Measurements from ENCODE around the gene NNT. TPM values are rescaled to one million over a fixed set of nuclear protein-coding genes. Genes with fewer than 3 reads are reported as not detected.
"Not testable (repeated sequence)": the region's sequence is repeated elsewhere in the genome, so short reads cannot be mapped to it uniquely, and the experiment has no call there.

NNT gene
- total RNA-seq, 1 donor from 2014 or later = 64.8 TPM

DNA sequence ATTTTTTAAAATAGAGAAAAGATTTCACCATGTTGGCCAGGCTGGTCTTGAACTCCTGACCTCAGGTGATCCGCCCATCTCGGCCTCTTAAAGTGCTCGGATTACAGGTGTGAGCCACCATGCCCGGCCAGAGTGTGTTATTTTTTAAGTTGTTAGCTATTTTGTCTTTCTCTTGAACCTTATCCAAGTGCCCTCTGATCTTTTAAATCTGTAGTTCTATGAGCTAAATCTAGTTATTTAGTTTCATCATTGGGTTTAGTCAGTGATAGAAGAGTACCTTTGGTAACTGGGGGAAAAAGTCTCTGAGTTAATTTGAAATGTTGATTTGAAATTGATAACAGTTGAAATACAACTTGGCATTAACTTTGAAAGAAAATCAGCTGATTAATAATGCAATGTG lies 88.3 kb downstream of the NNT start:
- Mint-ChIP-seq H3K9me3 (peaks cover 48% of the 10 kb centered on the region), H3K27me3 (ENCODE audit: low read depth) (no peaks in the 10 kb centered on the region), H3K36me3 (ENCODE audit: low read depth) (peaks cover 76% of the 10 kb centered on the region), H3K4me3 (ENCODE audit: low read depth) (no peak overlapping the region), H3K27ac (no peak overlapping the region), H3K4me1 (ENCODE audit: low read depth) (no peaks in the 10 kb centered on the region)
- no peak for DNase-seq (ENCODE audit: low spot score)
- intact Hi-C loops (cut with micrococcal nuclease) = no loop called here

DNA sequence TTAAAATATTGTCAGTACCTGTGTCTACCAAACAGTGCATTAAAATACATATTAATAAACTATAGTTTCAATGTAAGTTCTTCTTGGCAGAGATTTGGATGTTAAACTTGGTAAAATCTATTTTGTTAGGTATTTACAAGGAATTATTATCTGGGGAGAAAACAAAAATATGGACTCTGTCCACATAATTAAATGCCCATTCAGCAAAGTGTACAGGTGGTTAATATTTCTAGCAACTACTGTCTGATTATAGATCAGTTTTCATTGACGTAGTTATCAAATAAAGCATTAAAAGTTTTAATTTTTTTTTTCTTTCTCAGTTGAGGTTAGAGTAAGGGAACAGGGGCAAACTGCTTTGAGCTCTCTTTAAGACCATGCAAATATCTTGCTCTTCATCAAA lies 88.9 kb downstream of the NNT start:
- no peaks in the 10 kb centered on the region for H3K4me1 Mint-ChIP-seq (ENCODE audit: low read depth)
- intact Hi-C loops (cut with micrococcal nuclease) = no loop called here
- no peaks in the 10 kb centered on the region for H3K27me3 Mint-ChIP-seq (ENCODE audit: low read depth)
- H3K27ac Mint-ChIP-seq = no peak overlapping the region
- peaks cover 79% of the 10 kb centered on the region for H3K36me3 Mint-ChIP-seq (ENCODE audit: low read depth)
- no peak for DNase-seq (ENCODE audit: low spot score)
- H3K4me3 Mint-ChIP-seq (ENCODE audit: low read depth) = no peak overlapping the region
- H3K9me3 Mint-ChIP-seq = peaks cover 48% of the 10 kb centered on the region

DNA sequence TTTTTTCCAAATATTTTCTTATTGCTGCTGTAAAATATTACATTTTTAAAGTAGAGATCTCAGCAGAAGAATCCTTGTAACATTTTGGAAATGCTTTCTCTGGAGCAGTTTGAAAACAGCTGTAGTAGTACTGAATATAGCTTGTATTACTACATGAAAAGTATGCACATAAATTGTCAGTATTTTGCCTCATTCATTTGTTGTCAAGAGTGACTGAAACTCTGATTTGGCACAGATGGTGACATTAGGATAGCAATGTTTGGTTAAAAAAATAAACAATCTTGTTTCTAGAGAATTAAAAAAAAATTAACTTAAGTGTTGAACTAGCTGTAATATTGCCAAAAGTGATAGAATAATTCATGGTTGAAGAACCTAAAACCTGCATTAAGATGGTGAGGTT lies 90.4 kb downstream of the NNT start:
- H3K4me3 Mint-ChIP-seq (ENCODE audit: low read depth) = no peak overlapping the region
- no peaks in the 10 kb centered on the region for H3K4me1 Mint-ChIP-seq (ENCODE audit: low read depth)
- intact Hi-C loops (cut with micrococcal nuclease) = no loop called here
- H3K36me3 Mint-ChIP-seq (ENCODE audit: low read depth) = peaks cover 80% of the 10 kb centered on the region
- no peak for DNase-seq (ENCODE audit: low spot score)
- no peaks in the 10 kb centered on the region for H3K27me3 Mint-ChIP-seq (ENCODE audit: low read depth)
- H3K9me3 Mint-ChIP-seq = peaks cover 43% of the 10 kb centered on the region
- H3K27ac Mint-ChIP-seq = no peak overlapping the region

DNA sequence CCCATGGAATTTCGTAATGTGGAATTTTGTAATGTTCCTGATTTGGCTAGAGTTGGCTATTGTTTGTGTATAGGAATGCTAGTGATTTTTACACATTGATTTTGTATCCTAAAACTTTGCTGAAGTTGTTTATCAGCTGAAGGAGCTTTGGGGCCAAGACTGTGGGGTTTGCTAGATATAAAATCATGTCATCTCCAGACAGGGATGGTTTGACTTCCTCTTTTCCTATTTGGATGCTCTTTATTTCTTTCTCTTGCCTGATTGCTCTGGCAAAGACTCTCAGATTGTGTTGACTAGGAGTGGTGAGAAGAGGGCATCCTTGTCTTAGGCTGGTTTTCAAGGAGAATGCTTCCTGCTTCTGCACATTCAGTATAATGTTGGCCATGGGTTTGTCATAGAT lies 91.0 kb downstream of the NNT start:
- Mint-ChIP-seq H3K27ac (no peak overlapping the region), H3K4me1 (ENCODE audit: low read depth) (no peaks in the 10 kb centered on the region), H3K27me3 (ENCODE audit: low read depth) (no peaks in the 10 kb centered on the region), H3K4me3 (ENCODE audit: low read depth) (no peak overlapping the region), H3K9me3 (peaks cover 36% of the 10 kb centered on the region), H3K36me3 (ENCODE audit: low read depth) (peaks cover 74% of the 10 kb centered on the region)
- DNase-seq (ENCODE audit: low spot score) = no peak
- intact Hi-C loops (cut with micrococcal nuclease) = no loop called here

DNA sequence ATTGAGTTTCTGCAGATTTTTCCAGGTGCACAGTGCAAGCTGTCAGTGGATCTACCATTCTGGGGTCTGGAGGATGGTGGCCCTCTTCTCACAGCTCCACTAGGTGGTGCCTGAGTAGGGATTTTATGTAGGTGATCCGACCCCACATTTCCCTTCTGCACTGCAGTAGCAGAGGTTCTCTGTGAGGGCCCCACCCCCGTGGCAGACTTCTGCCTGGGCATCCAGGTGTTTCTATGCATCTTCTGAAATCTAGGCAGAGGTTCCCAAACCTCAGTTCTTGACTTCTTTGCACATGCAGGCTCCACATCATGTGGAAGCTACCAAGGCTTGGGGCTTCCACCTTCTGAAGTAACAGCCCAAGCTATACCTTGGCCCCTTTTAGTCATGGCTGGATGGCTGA lies 93.5 kb downstream of the NNT start:
- H3K27ac Mint-ChIP-seq = not testable (repeated sequence)
- H3K9me3 Mint-ChIP-seq = peaks cover 22% of the 10 kb centered on the region

DNA sequence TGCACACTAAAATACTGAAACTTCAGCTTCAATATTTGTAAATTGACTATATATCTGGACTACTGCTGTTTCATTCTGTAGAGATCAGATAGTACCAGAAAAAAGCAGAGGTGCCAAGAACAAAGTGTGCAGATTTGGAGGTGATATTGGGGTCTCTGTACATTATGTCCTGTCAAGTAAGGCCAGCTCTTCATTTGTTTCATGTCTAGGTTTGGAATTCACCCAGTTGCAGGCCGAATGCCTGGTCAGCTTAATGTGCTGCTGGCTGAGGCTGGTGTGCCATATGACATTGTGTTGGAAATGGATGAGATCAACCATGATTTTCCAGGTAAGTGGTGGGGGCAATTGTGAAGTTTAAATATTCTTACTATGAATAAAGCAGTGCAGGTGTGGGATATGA lies 96.9 kb downstream of the NNT start:
- H3K9me3 Mint-ChIP-seq = peaks cover 12% of the 10 kb centered on the region
- no peaks in the 10 kb centered on the region for H3K27me3 Mint-ChIP-seq (ENCODE audit: low read depth)
- no peaks in the 10 kb centered on the region for H3K4me1 Mint-ChIP-seq (ENCODE audit: low read depth)
- no peak overlapping the region for H3K4me3 Mint-ChIP-seq (ENCODE audit: low read depth)
- peaks cover 52% of the 10 kb centered on the region for H3K36me3 Mint-ChIP-seq (ENCODE audit: low read depth)
- H3K27ac Mint-ChIP-seq = no peak overlapping the region
- intact Hi-C loops (cut with micrococcal nuclease) = no loop called here
- DNase-seq (ENCODE audit: low spot score) = no peak

More for the DNA sequence above, 93.5 kb downstream of the NNT start:
- H3K4me1 Mint-ChIP-seq (ENCODE audit: low read depth); DNase-seq (ENCODE audit: low spot score); intact Hi-C loops (cut with micrococcal nuclease); H3K27me3 Mint-ChIP-seq (ENCODE audit: low read depth); H3K4me3 Mint-ChIP-seq (ENCODE audit: low read depth): not testable (repeated sequence)
- peaks cover 65% of the 10 kb centered on the region for H3K36me3 Mint-ChIP-seq (ENCODE audit: low read depth)

DNA sequence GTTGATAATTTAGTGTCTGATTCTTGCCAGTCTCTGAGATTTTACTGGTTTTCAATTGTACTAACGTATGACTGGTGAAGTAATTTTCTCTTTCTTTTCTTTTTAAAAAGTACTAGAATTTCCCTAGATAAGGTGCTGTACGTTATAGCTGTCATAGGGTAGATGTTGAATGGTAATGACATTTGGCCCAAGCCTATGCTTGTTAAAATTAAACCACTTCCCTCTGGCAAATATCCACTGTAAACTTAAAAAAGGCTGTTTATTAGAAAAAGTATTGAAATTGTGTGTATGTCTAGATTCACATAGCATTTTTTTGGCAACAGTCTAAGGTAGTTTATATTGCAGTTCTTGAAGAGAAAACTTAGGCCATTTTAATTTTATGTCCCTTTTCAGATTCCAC lies 97.6 kb downstream of the NNT start:
- H3K27me3 Mint-ChIP-seq (ENCODE audit: low read depth) = no peaks in the 10 kb centered on the region
- DNase-seq (ENCODE audit: low spot score) = no peak
- peaks cover 6% of the 10 kb centered on the region for H3K4me1 Mint-ChIP-seq (ENCODE audit: low read depth)
- H3K36me3 Mint-ChIP-seq (ENCODE audit: low read depth) = peaks cover 52% of the 10 kb centered on the region
- intact Hi-C loops (cut with micrococcal nuclease) = no loop called here
- no peak overlapping the region for H3K27ac Mint-ChIP-seq
- peaks cover 5% of the 10 kb centered on the region for H3K9me3 Mint-ChIP-seq
- no peak overlapping the region for H3K4me3 Mint-ChIP-seq (ENCODE audit: low read depth)

DNA sequence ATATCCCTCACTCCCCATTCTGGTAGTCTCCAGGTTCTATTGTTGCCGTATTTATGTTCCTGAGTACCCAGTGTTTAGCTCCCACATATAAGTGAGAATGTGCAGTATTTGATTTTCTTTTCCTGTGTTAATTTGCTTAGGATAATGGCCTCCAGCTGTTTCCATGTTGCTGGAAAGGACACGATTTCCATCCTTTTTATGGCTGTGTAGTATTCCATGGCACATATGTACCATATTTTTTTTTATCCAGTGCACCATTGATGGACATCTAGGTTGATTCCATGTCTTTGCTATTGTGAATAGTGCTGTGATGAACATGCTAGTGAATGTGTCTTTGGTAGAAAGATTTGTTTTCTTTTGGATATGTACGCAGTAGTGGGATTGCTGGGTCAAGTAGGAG lies 98.2 kb downstream of the NNT start:
- intact Hi-C loops (cut with micrococcal nuclease) = no loop called here
- no peaks in the 10 kb centered on the region for H3K9me3 Mint-ChIP-seq
- no peak overlapping the region for H3K4me3 Mint-ChIP-seq (ENCODE audit: low read depth)
- H3K27ac Mint-ChIP-seq = no peak overlapping the region
- no peaks in the 10 kb centered on the region for H3K27me3 Mint-ChIP-seq (ENCODE audit: low read depth)
- no peak for DNase-seq (ENCODE audit: low spot score)
- H3K4me1 Mint-ChIP-seq (ENCODE audit: low read depth) = peaks cover 7% of the 10 kb centered on the region
- peaks cover 47% of the 10 kb centered on the region for H3K36me3 Mint-ChIP-seq (ENCODE audit: low read depth)

DNA sequence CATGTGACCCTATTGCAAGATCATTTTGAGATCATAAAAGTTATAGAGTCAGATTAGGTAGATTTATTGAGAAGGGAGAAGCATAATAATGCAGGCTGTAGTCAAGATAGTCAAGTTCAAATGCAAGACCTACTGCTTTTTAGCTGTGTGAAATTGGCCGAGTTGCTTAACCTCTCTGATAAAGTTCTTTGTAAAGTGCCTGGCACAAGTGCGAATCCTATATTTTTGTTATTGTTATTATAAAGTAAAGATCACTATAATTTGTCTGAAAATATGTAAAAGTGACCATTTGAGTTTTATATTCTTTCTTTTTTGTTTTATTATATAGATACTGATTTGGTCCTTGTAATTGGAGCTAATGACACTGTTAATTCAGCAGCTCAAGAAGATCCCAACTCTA lies 99.3 kb downstream of the NNT start:
- DNase-seq (ENCODE audit: low spot score) = no peak
- Mint-ChIP-seq H3K27ac (no peak overlapping the region), H3K27me3 (ENCODE audit: low read depth) (no peaks in the 10 kb centered on the region), H3K9me3 (no peaks in the 10 kb centered on the region), H3K36me3 (ENCODE audit: low read depth) (peaks cover 42% of the 10 kb centered on the region), H3K4me3 (ENCODE audit: low read depth) (no peak overlapping the region), H3K4me1 (ENCODE audit: low read depth) (peaks cover 7% of the 10 kb centered on the region)
- intact Hi-C loops (cut with micrococcal nuclease) = no loop called here

DNA sequence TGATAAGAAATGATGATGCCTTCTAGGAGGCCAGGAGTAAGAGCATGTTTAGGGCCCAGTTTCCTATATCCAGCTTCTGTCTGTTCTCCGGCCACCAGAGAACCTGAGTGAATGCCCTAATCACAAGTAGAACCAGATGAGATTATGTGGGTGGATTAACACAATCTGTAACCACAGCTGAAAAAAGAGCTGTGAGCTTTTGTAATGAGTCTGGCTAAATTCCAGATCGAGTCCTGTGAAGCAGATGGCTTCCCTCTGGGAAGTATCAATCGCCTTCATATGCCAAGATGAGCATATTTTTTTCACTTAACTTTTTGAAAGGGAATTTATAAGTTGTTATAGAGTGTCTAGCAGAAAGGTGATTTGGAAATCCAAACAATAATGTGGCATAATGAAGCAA lies 99.8 kb downstream of the NNT start:
- Mint-ChIP-seq H3K4me3 (ENCODE audit: low read depth) (no peak overlapping the region), H3K36me3 (ENCODE audit: low read depth) (peaks cover 39% of the 10 kb centered on the region), H3K27ac (no peak overlapping the region), H3K9me3 (no peaks in the 10 kb centered on the region), H3K4me1 (ENCODE audit: low read depth) (peaks cover 7% of the 10 kb centered on the region), H3K27me3 (ENCODE audit: low read depth) (no peaks in the 10 kb centered on the region)
- DNase-seq (ENCODE audit: low spot score) = no peak
- intact Hi-C loops (cut with micrococcal nuclease) = no loop called here

DNA sequence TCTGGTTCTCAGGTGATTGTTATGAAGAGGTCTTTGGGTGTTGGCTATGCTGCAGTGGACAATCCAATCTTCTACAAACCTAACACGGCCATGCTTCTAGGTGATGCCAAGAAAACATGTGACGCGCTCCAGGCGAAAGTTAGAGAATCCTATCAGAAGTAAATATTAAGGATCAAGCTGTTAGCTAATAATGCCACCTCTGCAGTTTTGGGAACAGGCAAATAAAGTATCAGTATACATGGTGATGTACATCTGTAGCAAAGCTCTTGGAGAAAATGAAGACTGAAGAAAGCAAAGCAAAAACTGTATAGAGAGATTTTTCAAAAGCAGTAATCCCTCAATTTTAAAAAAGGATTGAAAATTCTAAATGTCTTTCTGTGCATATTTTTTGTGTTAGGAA lies 101.3 kb downstream of the NNT start:
- Mint-ChIP-seq H3K27me3 (ENCODE audit: low read depth) (no peaks in the 10 kb centered on the region), H3K4me1 (ENCODE audit: low read depth) (peaks cover 7% of the 10 kb centered on the region), H3K9me3 (no peaks in the 10 kb centered on the region), H3K4me3 (ENCODE audit: low read depth) (no peak overlapping the region), H3K36me3 (ENCODE audit: low read depth) (peaks cover 35% of the 10 kb centered on the region), H3K27ac (no peak overlapping the region)
- intact Hi-C loops (cut with micrococcal nuclease) = no loop called here
- DNase-seq (ENCODE audit: low spot score) = no peak

DNA sequence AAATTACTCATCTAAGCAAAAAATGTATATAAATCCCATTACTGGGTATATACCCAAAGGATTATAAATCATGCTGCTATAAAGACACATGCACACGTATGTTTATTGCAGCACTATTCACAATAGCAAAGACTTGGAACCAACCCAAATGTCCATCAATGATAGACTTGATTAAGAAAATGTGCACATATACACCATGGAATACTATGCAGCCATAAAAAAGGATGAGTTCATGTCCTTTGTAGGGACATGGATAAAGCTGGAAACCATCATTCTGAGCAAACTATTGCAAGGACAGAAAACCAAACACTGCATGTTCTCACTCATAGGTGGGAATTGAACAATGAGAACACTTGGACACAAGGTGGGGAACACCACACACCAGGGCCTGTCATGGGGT lies 103.6 kb downstream of the NNT start:
- DNase-seq (ENCODE audit: low spot score); H3K9me3 Mint-ChIP-seq; H3K4me3 Mint-ChIP-seq (ENCODE audit: low read depth); H3K27me3 Mint-ChIP-seq (ENCODE audit: low read depth); H3K4me1 Mint-ChIP-seq (ENCODE audit: low read depth); H3K27ac Mint-ChIP-seq; intact Hi-C loops (cut with micrococcal nuclease): not testable (repeated sequence)
- peaks cover 23% of the 10 kb centered on the region for H3K36me3 Mint-ChIP-seq (ENCODE audit: low read depth)

DNA sequence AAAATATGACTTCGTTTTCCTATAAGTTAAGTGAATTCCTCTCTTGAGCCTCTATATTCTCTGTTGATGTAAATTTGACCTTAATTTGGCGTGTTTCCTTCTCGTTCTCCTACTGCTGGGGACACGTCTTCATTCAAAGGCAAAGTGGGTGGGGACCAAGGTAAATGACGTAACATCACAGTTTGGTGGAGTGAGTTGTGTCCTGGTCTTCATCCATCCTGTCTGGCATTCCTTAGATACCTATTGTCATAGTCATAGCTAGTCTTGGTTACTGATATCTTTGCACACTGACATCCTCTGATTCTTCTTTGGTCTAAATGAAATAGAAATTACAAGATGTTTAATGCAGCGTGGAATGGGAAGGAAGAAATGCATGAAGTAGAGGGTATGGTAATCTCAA lies 108.5 kb downstream of the NNT start:
- no peaks in the 10 kb centered on the region for H3K27me3 Mint-ChIP-seq (ENCODE audit: low read depth)
- no peak overlapping the region for H3K27ac Mint-ChIP-seq
- H3K9me3 Mint-ChIP-seq = no peaks in the 10 kb centered on the region
- peaks cover 2% of the 10 kb centered on the region for H3K36me3 Mint-ChIP-seq (ENCODE audit: low read depth)
- no peaks in the 10 kb centered on the region for H3K4me1 Mint-ChIP-seq (ENCODE audit: low read depth)
- intact Hi-C loops (cut with micrococcal nuclease) = no loop called here
- H3K4me3 Mint-ChIP-seq (ENCODE audit: low read depth) = no peak overlapping the region
- no peak for DNase-seq (ENCODE audit: low spot score)

DNA sequence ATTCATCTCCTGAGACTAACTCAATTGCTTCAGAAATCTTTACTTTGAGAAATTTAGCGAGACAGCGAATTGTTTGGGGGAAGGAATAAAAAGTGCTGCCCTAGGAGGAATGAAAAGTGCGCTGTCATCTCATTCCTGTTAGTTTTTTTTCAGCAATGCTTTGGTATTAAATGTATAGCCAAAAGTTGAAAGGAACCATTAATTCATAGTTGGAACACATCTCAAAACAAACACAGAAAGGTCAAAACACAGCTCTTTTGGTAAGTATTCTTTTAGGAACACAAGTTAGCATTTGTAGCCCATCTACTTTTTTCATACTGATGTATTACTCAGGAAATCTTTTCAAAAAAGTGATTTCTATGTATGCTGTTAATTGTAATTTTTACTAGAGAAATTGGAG lies 109.1 kb downstream of the NNT start:
- Mint-ChIP-seq H3K4me1 (ENCODE audit: low read depth) (no peaks in the 10 kb centered on the region), H3K36me3 (ENCODE audit: low read depth) (no peaks in the 10 kb centered on the region), H3K27me3 (ENCODE audit: low read depth) (no peaks in the 10 kb centered on the region), H3K4me3 (ENCODE audit: low read depth) (no peak overlapping the region), H3K27ac (no peak overlapping the region), H3K9me3 (no peaks in the 10 kb centered on the region)
- intact Hi-C loops (cut with micrococcal nuclease) = no loop called here
- no peak for DNase-seq (ENCODE audit: low spot score)

Data from activated T-helper 2 cell treated with anti-CD3 and anti-CD28 coated beads, Interferon-gamma antibody, Interleukin-2, Interleukin-4, amounts not matched to agents 10 μg/mL and 5 μg/mL and 100 μg/mL, durations not matched to agents 14 hours and 24 hours and 36 hours (primary cell).